HG02870 (cell line): ENCODE measurements around the gene KRT6B.

Source experiments
- ATAC-seq: cut with Tn5 transposase; IDR thresholded peaks from one replicate; pipeline ENCODE4 v1.9.1; 2021; ENCODE audit warnings: mild to moderate bottlenecking, moderate library complexity; ENCODE audit not compliant: unreplicated experiment

The KRT6B gene

GRCh38 chr12:52436828-52437474 is 15.0 kb downstream of the KRT6B start:
- ATAC-seq = no peak

- no peak for ATAC-seq
Observed at GRCh38 chr12:52436000-52436827, 15.7 kb downstream of the KRT6B start.

GRCh38 chr12:52435659-52435999 is 16.3 kb downstream of the KRT6B start:
- ATAC-seq = no peak

GRCh38 chr12:52434760-52435530 is 17.0 kb downstream of the KRT6B start:
- ATAC-seq = no peak

GRCh38 chr12:52434081-52434733 is 17.7 kb downstream of the KRT6B start, which contains the start of gene KRT75:
Gene KRT75 (minus strand): TSS chr12:52434371. CDS start chr12:52434304, 67 bp downstream.
- no peak for ATAC-seq

- no peak for ATAC-seq
Observed at GRCh38 chr12:52433501-52434080, 18.4 kb downstream of the KRT6B start.

GRCh38 chr12:52432559-52433207 is 19.3 kb downstream of the KRT6B start:
- ATAC-seq = no peak

GRCh38 chr12:52428121-52428520 is 23.8 kb downstream of the KRT6B start:
- ATAC-seq = no peak

GRCh38 chr12:52427083-52427482 is 24.9 kb downstream of the KRT6B start:
- no peak for ATAC-seq

GRCh38 chr12:52426034-52426433 is 25.9 kb downstream of the KRT6B start:
- no peak for ATAC-seq

- ATAC-seq = no peak
Observed at GRCh38 chr12:52425466-52425865, 26.5 kb downstream of the KRT6B start.

GRCh38 chr12:52423661-52424500 is 28.1 kb downstream of the KRT6B start:
- ATAC-seq = no peak

GRCh38 chr12:52423035-52423434 is 28.9 kb downstream of the KRT6B start:
- no peak for ATAC-seq

- no peak for ATAC-seq
Observed at GRCh38 chr12:52419656-52420055, 32.3 kb downstream of the KRT6B start.

GRCh38 chr12:52418576-52419110 is 33.3 kb downstream of the KRT6B start:
- ATAC-seq = no peak

- ATAC-seq = no peak
Observed at GRCh38 chr12:52417740-52418139, 34.2 kb downstream of the KRT6B start.

- no peak for ATAC-seq
Observed at GRCh38 chr12:52416795-52417194, 35.2 kb downstream of the KRT6B start.

GRCh38 chr12:52415870-52416750 is 35.8 kb downstream of the KRT6B start:
- no peak for ATAC-seq
